Gastrocnemius medialis (tissue), 4 donors: ENCODE measurements around the gene ZNF710.

Source experiments
- POLR2A ChIP-seq, 2 donors: fragments of 450-650 bp; IDR thresholded peaks; one replicate each; pipeline ENCODE4 v1.6.1; 2017; ENCODE audit warnings: antibody characterized with exemption in 2 of 2, mild to moderate bottlenecking in 2 of 2, moderate library complexity in 2 of 2
- TF ChIP-seq, protein P1 (sequence below), 5 experiments: fragments of 450-650 bp in 3 of 5; fragments of 200-600 bp in 2 of 5; sonication (generic) in 2 of 5; IDR thresholded peaks in 4 of 5; conservative IDR thresholded peaks in 1 of 5; 1 replicate in 4 of 5; 2 replicates in 1 of 5; pipeline ENCODE4 v1.5.1; 2016 to 2019; ENCODE audit warnings: antibody characterized with exemption in 5 of 5, mild to moderate bottlenecking in 3 of 5, moderate library complexity in 3 of 5

GRCh38 chr15:90043530-90044010 is 42.4 kb downstream of the ZNF710 start:
- no peak for TF ChIP-seq POLR2A (IDR thresholded peaks at IDR 0.05)
- TF ChIP-seq, protein P1, sequence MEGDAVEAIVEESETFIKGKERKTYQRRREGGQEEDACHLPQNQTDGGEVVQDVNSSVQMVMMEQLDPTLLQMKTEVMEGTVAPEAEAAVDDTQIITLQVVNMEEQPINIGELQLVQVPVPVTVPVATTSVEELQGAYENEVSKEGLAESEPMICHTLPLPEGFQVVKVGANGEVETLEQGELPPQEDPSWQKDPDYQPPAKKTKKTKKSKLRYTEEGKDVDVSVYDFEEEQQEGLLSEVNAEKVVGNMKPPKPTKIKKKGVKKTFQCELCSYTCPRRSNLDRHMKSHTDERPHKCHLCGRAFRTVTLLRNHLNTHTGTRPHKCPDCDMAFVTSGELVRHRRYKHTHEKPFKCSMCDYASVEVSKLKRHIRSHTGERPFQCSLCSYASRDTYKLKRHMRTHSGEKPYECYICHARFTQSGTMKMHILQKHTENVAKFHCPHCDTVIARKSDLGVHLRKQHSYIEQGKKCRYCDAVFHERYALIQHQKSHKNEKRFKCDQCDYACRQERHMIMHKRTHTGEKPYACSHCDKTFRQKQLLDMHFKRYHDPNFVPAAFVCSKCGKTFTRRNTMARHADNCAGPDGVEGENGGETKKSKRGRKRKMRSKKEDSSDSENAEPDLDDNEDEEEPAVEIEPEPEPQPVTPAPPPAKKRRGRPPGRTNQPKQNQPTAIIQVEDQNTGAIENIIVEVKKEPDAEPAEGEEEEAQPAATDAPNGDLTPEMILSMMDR (IDR thresholded peaks at IDR 0.05 in 4 of 5, conservative IDR thresholded peaks at IDR 0.05 in 1 of 5): no peak
